NT2/D1 (cell line): Measurements from ENCODE around the gene TRPV6.

Experiments
- SUZ12 ChIP-seq: IDR thresholded peaks from 2 replicates; pipeline ENCODE4 v1.6.1; 2011; ENCODE audit not compliant: insufficient read length, insufficient read depth; ENCODE audit errors: extremely low read depth
- YY1 ChIP-seq: IDR thresholded peaks from 2 replicates; pipeline ENCODE4 v1.6.1; 2011; ENCODE audit not compliant: insufficient read length, insufficient read depth
- ZNF274 ChIP-seq: IDR thresholded peaks from 2 replicates; pipeline ENCODE4 v1.6.1; 2011; ENCODE audit warnings: mild to moderate bottlenecking, low read depth, low read length

GRCh38 chr7:142927085-142927745 lies 41.7 kb upstream of the TRPV6 start:
- TF ChIP-seq YY1 (no peak), ZNF274 (no peak), SUZ12 (no peak)
